Thoracic aorta (tissue), 2 donors: Measurements from ENCODE around the gene HSPB1. TPM values are rescaled to one million over a fixed set of nuclear protein-coding genes. Genes with fewer than 3 reads are reported as not detected.
A peak's percentile ranks its signal among the peaks of the same experiment; 100 is the strongest.
"Not testable (repeated sequence)": the region's sequence is repeated elsewhere in the genome, so short reads cannot be mapped to it uniquely, and the experiment has no call there.

Source experiments
- ATAC-seq: fragments of 150-250 bp; one replicate; pipeline ENCODE4 v1.8.0; 2017; ENCODE audit warnings: low read depth; ENCODE audit not compliant: insufficient number of reproducible peaks, low FRiP score
- DNase-seq: peaks from one replicate; pipeline ENCODE4 v3.0.0-alpha.2; 2020; ENCODE audit warnings: low spot score
- H3K27ac ChIP-seq, 2 donors: fragments of 200-600 bp; sonication (generic); 1 replicate in 1 of 2; 2 replicates in 1 of 2; pipeline ENCODE4 v1.5.1; 2016; ENCODE audit warnings: mild to moderate bottlenecking in 2 of 2, moderate library complexity in 2 of 2
- H3K27me3 ChIP-seq: fragments of 200-600 bp; sonication (generic); replicated peaks from 2 replicates; pipeline ENCODE4 v1.6.0; 2016; ENCODE audit warnings: mild to moderate bottlenecking; ENCODE audit not compliant: insufficient read depth
- H3K36me3 ChIP-seq: fragments of 200-600 bp; sonication (generic); one replicate; pipeline ENCODE4 v1.5.1; 2016
- H3K4me1 ChIP-seq, 2 donors: fragments of 200-600 bp; sonication (generic); 1 replicate in 1 of 2; 2 replicates in 1 of 2; pipeline versions ENCODE4 v1.5.1 to v1.6.0; 2016; ENCODE audit warnings: low read depth in 2 of 2, mild to moderate bottlenecking in 1 of 2; ENCODE audit not compliant: control insufficient read depth in 1 of 2
- H3K4me3 ChIP-seq: fragments of 200-600 bp; sonication (generic); 2 replicates; pipeline ENCODE4 v1.5.1; 2016; ENCODE audit warnings: mild to moderate bottlenecking
- H3K9me3 ChIP-seq: fragments of 200-600 bp; sonication (generic); 2 replicates; pipeline ENCODE4 v1.5.1; 2016
- total RNA-seq, 2 donors: library from RNA; depleted of rRNA; stranded (reverse); fragments of >200 nt; gene quantifications; one replicate each; pipeline versions ENCODE4 v1.1.0 to v1.2.3, GENCODE V29; 2016
- TF ChIP-seq, protein P1 (sequence below): fragments of 200-600 bp; sonication (generic); IDR thresholded peaks from one replicate; pipeline ENCODE4 v1.5.1; 2019; ENCODE audit warnings: antibody characterized with exemption

HSPB1 gene
- total RNA-seq, 2 donors from 2014 or later, result 1,835 to 2,623 TPM

DNA sequence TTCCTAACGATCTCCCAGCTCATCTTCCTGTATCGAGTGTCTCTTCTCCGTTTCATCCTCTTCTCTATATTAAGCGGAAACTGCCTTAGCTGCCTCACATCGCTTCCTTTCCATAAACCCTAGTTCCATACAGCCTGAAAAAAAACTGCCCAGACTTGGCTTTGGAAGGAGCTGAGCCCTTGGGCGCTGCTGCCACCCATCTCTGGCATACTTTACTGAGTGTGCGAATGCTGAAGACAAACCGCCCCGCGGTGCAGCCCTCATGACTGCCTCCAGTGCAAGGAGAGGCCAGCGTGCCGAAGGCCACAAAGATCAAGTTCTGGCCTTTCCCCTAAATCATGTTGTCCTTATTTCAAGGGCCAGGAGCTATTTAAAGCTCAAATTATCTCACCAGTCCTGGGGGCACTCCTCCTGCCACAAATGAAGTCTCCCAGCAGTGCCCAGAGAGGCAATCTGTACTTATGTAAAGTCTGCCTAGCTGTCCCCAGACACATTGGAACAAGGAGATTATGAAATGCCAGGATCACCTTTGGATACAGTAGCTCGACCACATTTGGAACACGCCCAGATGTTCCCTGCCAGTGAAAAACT lies 31.1 kb downstream of the HSPB1 start:
- DNase-seq (no peak), ATAC-seq (no peak)
- TF ChIP-seq, protein P1, sequence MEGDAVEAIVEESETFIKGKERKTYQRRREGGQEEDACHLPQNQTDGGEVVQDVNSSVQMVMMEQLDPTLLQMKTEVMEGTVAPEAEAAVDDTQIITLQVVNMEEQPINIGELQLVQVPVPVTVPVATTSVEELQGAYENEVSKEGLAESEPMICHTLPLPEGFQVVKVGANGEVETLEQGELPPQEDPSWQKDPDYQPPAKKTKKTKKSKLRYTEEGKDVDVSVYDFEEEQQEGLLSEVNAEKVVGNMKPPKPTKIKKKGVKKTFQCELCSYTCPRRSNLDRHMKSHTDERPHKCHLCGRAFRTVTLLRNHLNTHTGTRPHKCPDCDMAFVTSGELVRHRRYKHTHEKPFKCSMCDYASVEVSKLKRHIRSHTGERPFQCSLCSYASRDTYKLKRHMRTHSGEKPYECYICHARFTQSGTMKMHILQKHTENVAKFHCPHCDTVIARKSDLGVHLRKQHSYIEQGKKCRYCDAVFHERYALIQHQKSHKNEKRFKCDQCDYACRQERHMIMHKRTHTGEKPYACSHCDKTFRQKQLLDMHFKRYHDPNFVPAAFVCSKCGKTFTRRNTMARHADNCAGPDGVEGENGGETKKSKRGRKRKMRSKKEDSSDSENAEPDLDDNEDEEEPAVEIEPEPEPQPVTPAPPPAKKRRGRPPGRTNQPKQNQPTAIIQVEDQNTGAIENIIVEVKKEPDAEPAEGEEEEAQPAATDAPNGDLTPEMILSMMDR, result no peak
- Histone ChIP-seq H3K27me3 (no peaks in the 10 kb centered on the region), H3K36me3 (peaks cover 11% of the 10 kb centered on the region), H3K4me1 (peaks cover 36 to 68% of the 10 kb centered on the region in 2 donors), H3K27ac (peak overlapping the region; percentile 60 to 61), H3K4me3 (peak overlapping the region; percentile 9), H3K9me3 (no peaks in the 10 kb centered on the region)

DNA sequence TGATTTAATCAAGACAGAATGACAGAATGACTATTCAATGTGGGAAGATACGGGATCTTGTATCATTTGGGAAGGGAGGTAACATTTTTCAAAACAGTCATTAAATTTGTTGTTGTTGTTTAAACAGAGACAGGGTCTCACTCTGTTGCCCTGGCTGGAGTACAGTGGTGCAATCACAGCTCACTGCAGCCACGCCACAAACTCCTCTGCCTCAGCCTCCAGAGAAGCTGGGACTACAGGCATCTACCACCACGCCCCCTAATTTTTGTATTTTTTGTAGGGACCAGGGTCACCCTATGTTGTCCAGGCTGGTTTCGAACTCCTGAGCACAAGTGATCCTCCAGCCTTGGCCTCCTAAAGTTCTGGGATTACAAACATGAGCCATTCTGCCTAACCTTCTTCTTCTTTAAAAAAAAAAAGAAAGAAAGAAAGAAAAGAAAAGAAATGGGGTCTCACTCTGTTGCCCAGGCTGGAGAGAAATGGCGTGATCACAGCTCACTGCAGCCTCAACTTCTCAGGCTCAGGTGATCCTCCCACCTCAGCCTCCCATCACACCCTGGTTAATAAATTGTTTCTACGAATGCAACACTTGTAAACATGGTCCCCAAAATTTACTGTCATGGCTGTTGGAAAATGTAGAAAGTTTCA lies 32.0 kb downstream of the HSPB1 start:
- ATAC-seq (no peak), DNase-seq (no peak)
- no peaks in the 10 kb centered on the region for H3K9me3 ChIP-seq
- H3K27ac ChIP-seq, result peak overlapping the region; percentile 32 to 61
- H3K4me3 ChIP-seq, result no peak overlapping the region
- no peaks in the 10 kb centered on the region for H3K27me3 ChIP-seq
- TF ChIP-seq, protein P1, result no peak
- H3K36me3 ChIP-seq, result peaks cover 4% of the 10 kb centered on the region
- peaks cover 41 to 75% of the 10 kb centered on the region in 2 donors for H3K4me1 ChIP-seq

- not testable (repeated sequence) for ATAC-seq, DNase-seq, H3K9me3 ChIP-seq, H3K4me3 ChIP-seq, H3K36me3 ChIP-seq, H3K27me3 ChIP-seq, H3K27ac ChIP-seq
- peaks cover 47 to 79% of the 10 kb centered on the region in 2 donors for H3K4me1 ChIP-seq
These were observed 32.9 kb downstream of the HSPB1 start for GRCh38 chr7:76335417-76335816.

DNA sequence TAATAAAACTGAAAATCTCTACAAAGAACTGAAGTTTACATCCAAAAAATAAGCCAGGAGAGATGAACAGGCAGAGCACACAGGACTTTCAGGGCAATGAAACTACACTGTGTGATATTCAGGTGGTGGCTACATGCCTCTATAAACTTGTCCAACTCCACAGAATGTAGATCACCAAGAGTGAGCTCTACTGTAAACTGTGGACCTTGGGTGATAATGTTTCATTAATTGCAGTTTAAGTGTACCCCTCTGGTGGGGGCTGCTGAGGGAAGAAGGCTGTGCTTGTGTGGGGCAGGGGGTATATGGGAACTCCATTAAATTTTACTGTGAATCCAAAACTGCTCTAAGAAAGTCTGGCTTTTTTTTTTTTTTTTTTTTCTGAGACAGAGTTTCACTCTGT lies 33.6 kb downstream of the HSPB1 start:
- no peaks in the 10 kb centered on the region for H3K9me3 ChIP-seq
- no peak for ATAC-seq
- DNase-seq, result no peak

DNA sequence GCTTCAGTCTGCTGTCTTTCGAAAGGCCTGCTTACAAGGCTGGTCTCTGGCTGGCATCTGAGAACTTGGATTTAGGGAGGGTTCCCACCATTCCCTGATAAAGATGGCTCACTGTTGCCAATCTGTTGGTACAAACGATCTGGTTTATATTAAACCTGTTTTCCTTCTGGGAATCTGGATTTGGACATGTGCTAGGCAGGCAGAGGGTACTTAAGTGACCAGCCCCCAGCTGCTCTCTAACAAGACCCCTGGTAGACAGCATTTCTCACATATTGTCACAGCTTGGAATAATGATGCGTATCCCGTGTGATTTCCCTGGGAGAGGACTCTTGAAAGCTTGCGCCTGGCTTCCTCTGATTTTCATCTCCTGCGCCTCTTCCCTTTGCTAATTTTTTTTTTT lies 34.7 kb downstream of the HSPB1 start:
- H3K27me3 ChIP-seq, result no peaks in the 10 kb centered on the region
- no peaks in the 10 kb centered on the region for H3K36me3 ChIP-seq
- peaks cover 57 to 88% of the 10 kb centered on the region in 2 donors for H3K4me1 ChIP-seq
- ATAC-seq, result no peak
- TF ChIP-seq, protein P1, result no peak
- no peak for DNase-seq
- H3K4me3 ChIP-seq, result no peak overlapping the region
- no peaks in the 10 kb centered on the region for H3K9me3 ChIP-seq
- H3K27ac ChIP-seq, result peak overlapping the region; percentile 21 to 36

More for the DNA sequence above, 33.6 kb downstream of the HSPB1 start:
- TF ChIP-seq, protein P1, result no peak
- H3K4me3 ChIP-seq, result no peak overlapping the region
- no peaks in the 10 kb centered on the region for H3K36me3 ChIP-seq
- no peak overlapping the region for H3K27ac ChIP-seq
- H3K4me1 ChIP-seq, result peaks cover 53 to 79% of the 10 kb centered on the region in 2 donors
- H3K27me3 ChIP-seq, result no peaks in the 10 kb centered on the region
